NCI-H526 (cell line): Measurements from ENCODE around the gene SLC13A3.

ENCODE experiments used
- DNase-seq, 2 experiments: peaks; one replicate each; lab custom pipeline; 2025; lab: John Stamatoyannopoulos, UW

SLC13A3 gene

GRCh38 chr20:46652699-46653098 is 1.4 kb upstream of the SLC13A3 start:
- no peak for DNase-seq

DNA sequence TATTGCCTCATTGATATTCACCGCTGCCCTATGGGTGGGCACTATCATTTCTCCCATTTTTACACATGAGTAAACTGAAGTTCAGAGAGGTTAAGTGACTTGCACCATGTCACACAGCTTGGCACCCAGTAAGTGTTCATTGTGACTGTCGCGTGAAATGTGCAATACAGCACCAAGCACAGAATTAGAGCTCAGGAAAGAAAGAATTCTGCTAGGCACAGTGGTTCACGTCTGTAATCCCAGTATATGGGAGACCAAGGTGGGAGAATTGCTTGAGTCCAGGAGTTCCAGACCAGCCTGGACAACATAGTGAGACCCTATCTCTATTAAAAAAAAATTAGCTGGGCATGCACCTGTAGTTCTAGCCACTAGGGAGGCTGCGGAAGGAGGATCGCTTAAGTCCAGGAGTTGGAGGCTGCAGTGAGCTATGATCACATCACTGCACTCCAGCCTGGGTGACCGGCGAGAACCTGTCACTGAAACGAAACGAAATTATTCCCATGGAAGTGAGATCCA is 626 bp downstream of the SLC13A3 start:
- no peak for DNase-seq

GRCh38 chr20:46649965-46650542 is 1.2 kb downstream of the SLC13A3 start:
- no peak for DNase-seq

DNA sequence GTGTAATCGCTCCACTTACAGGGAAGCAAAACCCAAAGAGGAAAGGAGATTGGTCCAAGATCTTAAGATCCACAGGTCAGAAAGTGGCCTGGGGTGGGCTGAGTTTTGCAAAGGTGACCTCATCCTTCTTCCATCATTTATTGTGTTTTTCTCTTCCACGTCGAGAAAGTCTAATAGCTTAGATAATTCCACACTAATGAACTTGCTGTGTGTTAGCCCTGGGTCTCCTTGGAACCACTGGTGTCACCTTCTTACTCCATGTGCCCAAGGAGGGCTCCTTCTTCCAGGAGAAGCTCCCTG is 1.7 kb downstream of the SLC13A3 start:
- DNase-seq, result no peak

DNA sequence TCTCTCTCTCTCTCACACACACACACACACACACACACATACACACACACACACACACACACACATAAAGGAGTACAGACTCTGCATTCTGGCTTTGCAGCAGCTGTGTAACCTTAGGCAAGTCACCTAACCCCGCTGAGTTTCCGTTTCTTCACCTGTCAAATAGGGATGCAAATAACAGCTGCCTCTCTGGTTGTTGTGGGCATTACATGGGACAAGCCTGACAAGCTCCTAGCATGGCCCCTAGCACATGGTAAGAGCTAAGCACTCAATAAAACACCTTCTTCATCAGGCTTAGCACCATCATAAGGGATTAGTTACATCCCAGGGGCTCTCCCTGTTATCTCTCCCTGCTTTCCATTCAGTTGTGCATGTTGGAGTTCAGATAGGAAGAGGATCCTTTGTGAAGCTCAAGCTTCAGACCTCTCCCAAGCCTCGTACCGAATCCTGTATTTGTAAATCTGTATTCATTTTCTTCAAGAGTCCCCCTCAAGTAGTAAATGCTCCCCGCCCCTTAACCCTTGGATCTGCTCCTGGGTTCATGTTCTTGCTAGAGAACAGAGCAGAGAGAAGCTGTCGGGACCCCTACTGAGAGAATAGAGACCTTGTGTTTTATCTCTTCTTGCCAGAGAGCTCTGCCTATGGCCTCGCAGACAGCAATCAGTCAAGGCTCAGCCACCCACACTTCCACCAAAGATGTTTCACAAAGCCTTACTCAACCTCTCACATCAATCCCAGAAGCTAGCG is 2.2 kb downstream of the SLC13A3 start:
- peak; percentile 61 to 86 for DNase-seq

- no peak for DNase-seq
Observed at GRCh38 chr20:46647469-46647868, 3.8 kb downstream of the SLC13A3 start.

DNA sequence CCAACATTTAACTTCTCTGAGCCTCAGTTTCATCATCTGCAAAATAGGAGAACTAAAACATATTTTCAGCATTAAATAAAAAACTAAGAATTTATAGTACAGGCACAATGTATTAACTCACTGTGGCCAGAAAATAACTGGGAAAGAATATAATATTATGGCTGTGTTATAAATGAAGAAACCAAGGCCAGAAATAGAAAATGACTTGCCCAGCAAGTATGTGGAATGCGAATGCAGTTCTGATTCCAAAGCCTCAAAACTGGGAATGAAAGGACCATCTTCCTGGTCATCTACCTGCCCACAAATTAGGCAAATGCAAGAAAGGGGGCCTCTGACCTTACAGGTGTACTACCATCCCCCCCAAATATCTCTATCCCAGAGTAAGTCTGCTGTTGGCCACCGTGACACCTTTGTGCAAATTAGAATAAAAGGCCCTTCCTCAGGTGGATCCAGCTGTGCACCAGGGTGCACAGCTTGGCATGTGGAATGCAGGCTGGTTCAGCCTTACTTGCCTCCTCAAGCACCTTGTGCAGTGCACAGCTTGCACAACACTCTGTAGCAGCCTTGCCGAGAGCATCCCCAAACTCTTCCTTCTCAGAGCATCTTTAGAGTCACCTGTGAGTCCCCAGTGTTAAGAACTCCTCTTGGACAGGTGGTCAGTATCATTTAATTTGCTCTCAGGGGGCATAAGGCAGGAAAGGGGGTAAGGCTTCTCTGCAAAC is 4.4 kb downstream of the SLC13A3 start:
- no peak for DNase-seq

- no peak for DNase-seq
Observed at GRCh38 chr20:46646122-46646521, 5.1 kb downstream of the SLC13A3 start.

DNA sequence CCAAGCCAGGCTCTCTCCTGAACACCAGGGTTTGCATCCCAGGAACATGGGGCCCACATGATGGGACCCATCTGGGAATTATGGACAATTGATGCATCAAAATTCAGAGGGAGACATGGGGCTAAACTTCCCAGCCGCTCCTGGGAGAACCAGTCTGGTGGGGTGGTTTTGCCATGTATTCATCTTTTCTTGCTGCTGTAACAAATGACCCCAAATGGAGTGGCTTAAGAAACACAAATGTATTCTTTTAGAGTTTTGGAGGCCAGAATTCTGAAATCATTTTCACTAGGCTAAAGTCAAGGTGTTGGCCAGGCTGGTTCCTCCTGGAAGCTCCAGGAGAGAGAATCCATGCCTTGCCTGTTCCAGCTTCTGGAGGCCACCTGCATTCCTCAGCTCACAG is 6.5 kb downstream of the SLC13A3 start:
- DNase-seq, result no peak

GRCh38 chr20:46644160-46644559 is 7.1 kb downstream of the SLC13A3 start:
- DNase-seq, result no peak

DNA sequence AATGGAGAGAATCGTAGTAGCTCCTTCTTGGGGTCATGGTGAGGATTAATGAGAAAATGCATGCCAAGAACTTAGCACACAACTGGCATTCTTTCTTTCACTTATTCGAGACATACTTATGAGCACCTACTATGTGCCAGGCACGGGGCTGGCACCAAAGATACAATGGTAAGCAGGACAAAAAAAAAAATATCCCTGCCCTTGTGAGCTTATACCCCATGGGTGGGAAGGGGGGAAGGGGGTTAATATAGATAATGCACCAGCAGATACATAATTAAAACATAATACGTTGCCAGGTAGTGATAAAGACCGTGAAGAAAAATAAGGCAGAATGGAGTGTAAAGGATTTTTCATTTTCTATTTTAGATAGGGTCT is 8.3 kb downstream of the SLC13A3 start:
- no peak for DNase-seq

GRCh38 chr20:46642265-46642968 is 8.8 kb downstream of the SLC13A3 start:
- DNase-seq, result no peak

GRCh38 chr20:46641424-46641823 is 9.8 kb downstream of the SLC13A3 start:
- DNase-seq, result no peak

DNA sequence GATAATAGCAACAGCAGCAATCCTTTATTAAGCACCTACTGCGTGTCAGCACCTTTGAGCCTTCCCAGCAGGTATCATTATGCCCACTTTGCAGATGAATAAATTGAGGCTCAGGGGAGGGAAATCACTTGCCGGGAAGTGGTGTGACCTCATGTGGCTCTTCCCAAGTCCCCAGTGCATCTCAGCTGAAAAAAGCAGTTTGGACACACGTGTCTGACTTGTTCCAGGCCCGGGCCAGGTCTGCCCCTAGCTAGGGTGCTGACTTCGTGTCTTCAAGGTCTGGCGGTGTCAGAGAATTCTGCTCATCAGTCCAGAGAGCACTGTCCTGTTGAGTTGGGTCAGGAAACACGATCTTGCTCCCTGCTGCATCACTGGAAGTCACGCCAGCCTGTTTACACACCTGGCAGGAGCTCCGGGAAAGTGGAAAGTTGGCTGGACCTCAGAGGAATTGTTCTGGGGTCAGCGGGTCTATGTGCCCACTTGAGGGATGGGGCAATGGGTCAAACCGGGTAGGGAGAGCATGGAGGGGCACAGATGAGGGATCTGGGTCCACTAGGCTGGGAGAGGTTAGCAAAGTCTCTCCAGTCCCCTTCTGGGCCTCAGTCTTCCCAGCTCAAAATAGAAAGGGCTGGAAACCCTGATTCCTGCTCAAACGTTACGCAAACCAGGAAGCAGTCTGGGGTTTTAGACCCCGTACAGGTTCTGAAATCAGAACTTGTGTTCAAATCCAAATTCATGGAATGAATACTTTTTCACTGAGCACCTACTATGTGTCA is 10.5 kb downstream of the SLC13A3 start:
- no peak for DNase-seq

- no peak for DNase-seq
Observed at GRCh38 chr20:46640044-46640443, 11.2 kb downstream of the SLC13A3 start.

- DNase-seq, result no peak
Observed at GRCh38 chr20:46639587-46639986, 11.7 kb downstream of the SLC13A3 start.

DNA sequence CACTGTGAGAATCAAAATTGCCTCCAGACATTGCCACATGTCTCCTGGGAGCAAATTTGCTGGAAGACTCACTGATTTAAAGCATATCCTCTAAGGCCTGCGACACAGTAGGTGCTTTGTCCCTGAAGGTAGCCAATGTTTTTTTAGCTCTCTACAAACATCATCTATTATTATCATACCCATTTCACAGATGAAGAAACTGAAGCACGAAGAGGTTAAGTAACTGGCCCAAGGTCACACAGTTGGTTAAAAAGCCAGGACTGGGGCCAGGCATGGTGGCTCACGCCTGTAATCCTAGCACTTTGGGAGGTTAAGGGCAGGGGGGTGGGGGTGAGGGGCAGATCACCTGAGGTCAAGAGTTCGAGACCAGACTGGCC is 12.4 kb downstream of the SLC13A3 start:
- DNase-seq, result no peak

- no peak for DNase-seq
Observed at GRCh38 chr20:46638134-46638897, 12.9 kb downstream of the SLC13A3 start.

DNA sequence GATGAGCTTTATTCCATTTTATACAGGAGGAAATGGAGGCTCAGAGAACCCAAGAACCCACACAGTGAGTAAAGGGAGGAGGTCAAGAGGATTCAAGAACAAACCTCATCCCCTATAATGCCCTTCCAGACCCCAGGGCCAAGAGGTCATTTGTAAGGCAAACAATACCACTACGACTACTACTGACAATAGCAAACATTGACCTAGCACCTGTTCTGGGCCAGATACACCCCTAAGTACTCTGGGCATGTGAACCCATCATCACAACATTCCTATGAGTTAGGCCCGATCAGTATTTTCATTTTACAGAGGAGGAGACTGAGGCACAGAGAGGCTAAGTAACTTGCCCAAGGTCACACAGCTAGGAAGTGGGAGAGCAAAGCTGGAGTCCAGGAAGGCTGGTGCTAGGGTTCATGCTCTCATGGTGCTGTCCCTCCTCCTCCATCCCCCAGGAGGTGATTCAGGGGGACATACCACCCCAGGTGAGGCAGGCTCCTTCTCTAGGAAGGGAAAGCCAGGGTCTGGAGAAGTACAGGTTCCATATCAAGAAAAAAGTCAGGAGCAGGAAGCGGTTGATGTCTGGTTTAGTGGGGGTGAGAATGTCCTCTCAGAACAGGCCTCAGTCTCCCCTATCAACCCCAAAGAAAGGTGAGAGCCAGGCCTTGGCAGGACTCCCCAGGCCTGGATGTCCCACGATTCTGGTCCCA is 13.7 kb downstream of the SLC13A3 start:
- DNase-seq, result no peak

GRCh38 chr20:46637020-46637419 is 14.2 kb downstream of the SLC13A3 start:
- DNase-seq, result no peak

DNA sequence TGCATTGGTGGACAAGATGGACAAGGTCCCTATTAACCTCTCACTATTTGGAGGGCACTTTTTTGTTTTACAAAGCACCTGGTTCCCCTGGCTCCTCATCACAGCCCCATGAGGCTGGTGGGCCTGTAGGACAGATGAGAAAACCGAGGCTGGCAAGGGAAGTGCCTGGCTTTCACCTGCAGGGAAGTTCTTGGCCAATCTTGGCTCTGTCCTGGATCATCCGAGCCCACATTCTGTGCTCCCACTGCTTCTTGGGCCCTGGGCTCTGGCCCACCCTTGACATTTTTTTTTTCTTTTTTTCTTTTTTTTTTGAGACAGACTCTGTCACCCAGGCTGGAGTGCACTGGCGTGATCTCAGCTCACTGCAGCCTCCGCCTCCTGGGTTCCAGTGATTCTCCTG is 14.7 kb downstream of the SLC13A3 start:
- no peak for DNase-seq
